ENCODE results near the gene ABHD1.
"Not testable (repeated sequence)": the region's sequence is repeated elsewhere in the genome, so short reads cannot be mapped to it uniquely, and the experiment has no call there.

ABHD1 gene

GRCh38 chr2:27110603-27111352 is 12.8 kb upstream of the ABHD1 start:
- not testable (repeated sequence) for DNase-seq

- DNase-seq, result not testable (repeated sequence)
These were observed 12.1 kb upstream of the ABHD1 start for GRCh38 chr2:27111392-27112078.

GRCh38 chr2:27115519-27115918 is 8.1 kb upstream of the ABHD1 start:
- DNase-seq, result no peak

- DNase-seq, result no peak
These were observed 5.6 kb upstream of the ABHD1 start for GRCh38 chr2:27117995-27118524.

- peak; percentile 40 for DNase-seq
These were observed 4.9 kb upstream of the ABHD1 start, which contains the start of gene CGREF1 for GRCh38 chr2:27118525-27119329. Gene CGREF1 (minus strand): TSS chr2:27119128. CDS start chr2:27104366, 14,762 bp downstream.

GRCh38 chr2:27119330-27119670 is 4.3 kb upstream of the ABHD1 start:
- DNase-seq, result not testable (repeated sequence)

GRCh38 chr2:27121906-27122305 is 1.7 kb upstream of the ABHD1 start:
- DNase-seq, result no peak

- no peak for DNase-seq
These were observed 824 bp upstream of the ABHD1 start for GRCh38 chr2:27122791-27123190.

GRCh38 chr2:27125104-27125503 is 1.5 kb downstream of the ABHD1 start:
- DNase-seq, result no peak

GRCh38 chr2:27126252-27126710 is 2.7 kb downstream of the ABHD1 start:
- no peak for DNase-seq

- DNase-seq, result no peak
These were observed 4.5 kb downstream of the ABHD1 start for GRCh38 chr2:27127883-27128667.

- DNase-seq, result no peak
These were observed 5.3 kb downstream of the ABHD1 start for GRCh38 chr2:27128668-27129571.

- DNase-seq, result no peak
These were observed 6.8 kb downstream of the ABHD1 start for GRCh38 chr2:27130396-27130795.

- DNase-seq, result no peak
These were observed 7.8 kb downstream of the ABHD1 start for GRCh38 chr2:27131429-27131828.

- DNase-seq, result peak; percentile 11
These were observed 9.7 kb downstream of the ABHD1 start for GRCh38 chr2:27133195-27133875.

GRCh38 chr2:27133905-27134780 is 10.5 kb downstream of the ABHD1 start, which contains the start of gene PREB:
Gene PREB (minus strand): TSS chr2:27134636. CDS start chr2:27134421, 215 bp downstream.
- peak; percentile 96 for DNase-seq

GRCh38 chr2:27134781-27135477 is 11.3 kb downstream of the ABHD1 start:
- DNase-seq, result no peak

- DNase-seq, result no peak
These were observed 11.9 kb downstream of the ABHD1 start for GRCh38 chr2:27135478-27135955.
